GM21360 (cell line): Measurements from ENCODE around the gene ENPP5.

ENCODE experiments used
- ATAC-seq: cut with Tn5 transposase; IDR thresholded peaks from one replicate; pipeline ENCODE4 v1.9.1; 2021; ENCODE audit warnings: mild to moderate bottlenecking, moderate library complexity; ENCODE audit not compliant: unreplicated experiment

The ENPP5 gene

DNA sequence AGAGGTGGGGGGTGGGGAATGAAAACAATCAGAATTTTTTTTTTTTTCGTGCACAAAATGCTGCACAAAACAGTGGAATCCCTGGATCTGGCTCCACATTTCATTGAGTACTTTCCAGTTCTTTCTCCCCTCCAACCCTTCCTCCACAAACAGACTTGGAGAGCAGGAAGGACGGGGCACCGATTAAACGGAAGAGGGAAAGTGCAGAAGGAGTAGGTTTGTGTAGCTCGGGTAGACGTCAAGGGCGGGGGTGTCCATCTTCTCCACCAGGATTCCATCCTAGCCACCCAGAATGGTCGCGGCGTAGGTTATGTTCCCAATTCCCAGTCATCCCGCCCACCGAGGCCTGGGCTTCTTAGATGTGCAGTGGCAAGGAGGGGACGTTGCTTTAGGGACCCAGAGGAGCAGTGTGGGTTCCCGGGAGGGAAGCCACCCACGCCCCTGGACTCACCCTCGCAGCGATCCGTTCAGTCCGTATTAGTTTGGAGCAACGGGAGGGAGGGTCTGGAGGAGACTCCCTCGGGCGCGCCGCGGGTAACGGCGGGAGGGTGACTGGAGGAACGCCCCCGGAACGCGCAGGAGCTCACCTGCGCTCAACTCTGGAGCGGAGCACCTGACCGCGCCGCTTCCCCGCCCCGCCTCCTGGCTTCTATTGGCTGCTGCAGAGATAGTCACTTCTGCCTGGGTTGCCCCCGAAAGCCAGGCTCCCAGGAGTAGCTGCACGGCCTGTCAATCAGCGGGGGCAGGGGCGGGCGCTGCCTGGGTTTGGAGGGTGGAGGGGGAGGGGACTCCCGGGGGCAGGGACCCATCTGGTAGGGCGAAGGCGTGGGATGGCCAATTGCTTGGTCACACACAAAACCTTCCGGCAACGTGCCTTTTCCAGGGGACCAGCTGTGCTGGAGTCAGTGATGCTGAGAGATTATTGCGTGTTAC, at the start of gene ENPP5:
ENPP5 (minus strand) TSS at position 624 of the 933 bp plus-strand sequence. CDS start 2,718 bp downstream, outside the sequence.
- peak; percentile 95 for ATAC-seq

- ATAC-seq: no peak
Measured at GRCh38 chr6:46219661-46220060, 48.9 kb upstream of the ENPP5 start.

DNA sequence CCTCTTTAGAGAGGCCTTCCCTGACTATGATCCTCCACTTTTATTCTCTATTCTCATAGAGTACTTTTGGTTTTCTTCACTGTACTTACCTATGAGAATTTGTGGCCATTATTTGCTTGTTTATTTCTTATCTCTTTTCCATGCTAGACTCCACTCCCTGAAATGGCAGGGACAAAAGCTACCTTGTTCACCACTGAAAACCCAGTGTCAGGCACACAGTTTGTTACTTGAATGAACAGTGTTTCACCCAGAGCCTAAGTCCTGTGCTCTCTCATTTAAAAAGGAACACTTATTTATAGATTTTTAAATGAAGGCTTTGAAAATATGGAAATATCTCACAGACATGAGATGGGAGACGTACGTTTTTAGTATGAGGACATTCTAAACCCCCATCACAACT, 47.7 kb upstream of the ENPP5 start:
- ATAC-seq: no peak

- ATAC-seq: peak; percentile 55
Measured at GRCh38 chr6:46217671-46218131, 46.9 kb upstream of the ENPP5 start.

- ATAC-seq: no peak
Measured at GRCh38 chr6:46216879-46217278, 46.1 kb upstream of the ENPP5 start.

- no peak for ATAC-seq
Measured at GRCh38 chr6:46215777-46216176, 45.0 kb upstream of the ENPP5 start.

DNA sequence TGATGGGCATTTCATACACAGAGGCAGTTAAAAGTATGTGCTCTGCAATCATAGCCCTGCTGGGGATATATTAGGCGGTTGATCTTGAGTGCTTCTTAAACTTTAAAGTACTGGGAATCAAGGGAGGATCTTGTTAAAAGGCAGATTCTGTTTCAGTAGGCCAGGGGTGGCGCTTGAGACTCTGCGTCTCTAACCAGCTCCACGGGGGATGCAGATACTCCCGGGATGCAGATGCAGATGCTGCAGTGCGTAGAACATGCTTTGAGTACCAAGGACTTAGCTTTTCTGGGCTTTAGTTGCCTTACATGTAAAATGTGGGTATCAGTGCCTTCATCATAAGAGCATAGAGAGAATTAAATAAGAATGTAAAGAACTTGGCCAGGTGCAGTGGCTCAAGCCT, 44.4 kb upstream of the ENPP5 start:
- ATAC-seq: no peak

- ATAC-seq: no peak
Measured at GRCh38 chr6:46211917-46212316, 41.1 kb upstream of the ENPP5 start.

DNA sequence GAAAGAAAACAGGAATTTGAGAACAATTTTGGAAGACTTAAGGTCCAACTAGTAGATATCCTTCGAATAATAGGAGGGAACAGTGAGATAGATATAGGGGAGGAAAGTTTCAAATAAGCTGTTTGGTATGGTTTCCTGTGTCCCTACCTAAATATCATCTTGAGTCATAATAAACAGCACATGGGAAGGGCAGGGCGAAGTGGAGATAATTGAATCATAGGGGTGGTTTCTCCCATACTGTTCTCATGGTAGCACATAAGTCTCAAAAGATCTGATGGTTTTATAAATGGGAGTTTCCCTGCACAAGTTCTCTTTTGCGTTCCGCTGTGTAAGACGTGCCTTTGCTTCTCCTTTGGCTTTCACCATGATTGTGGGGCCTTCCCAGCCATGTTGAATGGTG, 39.5 kb upstream of the ENPP5 start:
- no peak for ATAC-seq

GRCh38 chr6:46208303-46208702, 37.5 kb upstream of the ENPP5 start:
- ATAC-seq: no peak

GRCh38 chr6:46207174-46207573, 36.4 kb upstream of the ENPP5 start:
- ATAC-seq: no peak

DNA sequence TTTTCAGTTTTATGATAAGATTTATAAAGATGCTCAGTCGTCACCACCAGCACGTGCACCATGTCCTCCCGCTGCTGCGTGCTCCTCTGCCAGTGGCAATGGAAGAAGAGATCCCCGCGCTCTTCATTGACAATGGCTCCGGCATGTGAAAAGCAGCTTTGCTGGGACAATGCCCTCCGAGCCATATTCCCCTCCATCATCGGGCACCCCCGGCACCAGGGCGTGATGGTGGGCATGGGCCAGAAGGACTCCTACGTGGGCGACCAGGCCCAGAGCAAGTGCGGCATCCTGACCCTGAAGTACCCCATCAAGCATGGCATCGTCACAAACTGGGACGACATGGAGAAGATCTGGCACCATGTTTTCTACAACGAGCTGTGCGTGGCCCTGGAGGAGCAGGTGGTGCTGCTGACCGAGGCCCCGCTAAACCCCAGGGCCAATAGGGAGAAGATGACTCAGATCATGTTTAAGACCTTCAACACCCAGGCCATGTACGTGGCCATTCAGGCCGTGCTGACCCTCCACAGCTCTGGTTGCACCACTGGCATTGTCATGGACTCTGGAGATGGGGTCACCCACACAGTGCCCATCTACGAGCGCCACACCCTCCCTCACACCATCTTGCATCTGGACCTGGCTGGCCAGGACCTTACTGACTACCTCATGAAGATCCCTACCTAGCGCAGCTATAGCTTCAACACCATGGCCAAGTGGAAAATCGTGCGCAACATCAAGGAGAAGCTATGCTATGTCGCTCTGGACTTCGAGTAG, 34.3 kb upstream of the ENPP5 start:
- no peak for ATAC-seq

DNA sequence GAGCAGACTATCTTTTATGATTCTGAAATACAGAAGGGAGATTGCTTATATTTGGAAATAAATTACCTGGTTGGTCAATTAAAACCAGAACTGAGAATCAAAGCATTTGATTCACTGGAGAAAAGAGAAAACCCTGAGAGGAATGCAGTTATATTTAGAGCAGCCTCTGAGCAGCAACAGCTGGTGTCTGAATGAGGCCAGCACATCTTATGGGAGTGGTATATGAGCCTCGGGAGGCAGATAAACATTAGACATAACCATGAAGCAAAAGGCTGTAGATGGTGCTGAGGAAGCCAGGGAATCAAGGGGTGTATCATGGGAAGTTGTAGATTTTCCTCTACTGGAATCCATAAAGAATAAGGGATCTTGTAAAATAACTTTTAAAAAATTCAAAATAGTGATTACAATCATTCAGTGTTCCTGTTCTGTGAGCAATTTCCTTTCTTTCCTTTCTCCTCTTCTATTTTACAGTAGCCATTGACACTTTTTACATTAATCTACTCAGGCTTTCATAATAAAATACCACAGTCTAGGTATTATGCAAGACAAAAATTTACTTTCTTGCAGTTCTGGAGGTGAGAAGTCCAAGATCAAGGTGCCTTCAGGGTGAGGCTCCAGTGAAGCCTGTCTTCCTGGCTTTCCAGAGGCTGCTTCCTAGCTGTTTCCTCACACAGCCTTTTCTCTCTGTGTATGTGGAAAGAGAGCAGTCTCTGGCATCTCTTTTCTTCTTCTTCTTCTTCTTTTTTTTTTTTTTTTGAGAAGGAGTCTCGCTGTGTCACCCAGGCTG, 32.8 kb upstream of the ENPP5 start:
- ATAC-seq: no peak

DNA sequence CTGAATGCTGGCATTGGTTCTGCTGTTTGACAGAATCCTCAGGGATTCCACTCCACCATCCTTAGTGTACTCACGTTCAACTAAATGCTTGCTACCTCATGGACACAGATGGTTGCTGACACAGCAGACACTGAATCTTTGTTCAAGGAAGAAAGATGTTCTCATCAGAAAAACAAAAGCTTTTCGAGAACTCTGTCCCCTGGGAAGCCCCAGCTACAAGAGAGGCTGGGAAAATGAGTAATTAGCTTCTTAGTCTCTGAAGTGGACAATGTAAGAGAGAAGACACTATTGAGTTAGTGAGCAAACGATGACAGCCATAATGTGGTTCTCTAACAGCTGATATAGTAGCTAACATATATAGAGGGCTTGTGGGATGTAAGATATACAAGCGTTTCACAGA, 30.9 kb upstream of the ENPP5 start:
- ATAC-seq: no peak

- ATAC-seq: no peak
Measured at GRCh38 chr6:46199387-46199786, 28.6 kb upstream of the ENPP5 start.

- no peak for ATAC-seq
Measured at GRCh38 chr6:46191961-46192360, 21.2 kb upstream of the ENPP5 start.

DNA sequence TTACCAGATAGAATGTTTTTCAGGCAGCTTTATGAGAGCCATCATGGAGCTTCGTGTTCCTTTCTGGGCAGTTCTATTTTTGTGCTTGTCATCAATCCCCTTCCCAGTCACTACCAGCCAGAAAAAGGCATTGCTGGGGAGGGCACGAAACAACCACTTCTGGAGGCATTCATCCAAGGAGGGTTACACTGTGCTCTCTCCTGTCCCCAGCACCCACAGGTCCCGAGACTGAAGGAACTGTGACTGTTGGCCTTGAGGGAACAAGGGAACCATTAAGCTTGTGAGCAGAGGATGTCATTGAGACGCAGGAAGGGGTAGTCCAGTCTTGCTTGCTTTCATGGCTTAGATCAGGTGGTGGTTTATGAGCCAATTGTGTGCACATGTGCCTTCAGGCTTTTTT, 20.1 kb upstream of the ENPP5 start:
- no peak for ATAC-seq

GRCh38 chr6:46189726-46190125, 18.9 kb upstream of the ENPP5 start:
- no peak for ATAC-seq

GRCh38 chr6:46186583-46186982, 15.8 kb upstream of the ENPP5 start:
- no peak for ATAC-seq

DNA sequence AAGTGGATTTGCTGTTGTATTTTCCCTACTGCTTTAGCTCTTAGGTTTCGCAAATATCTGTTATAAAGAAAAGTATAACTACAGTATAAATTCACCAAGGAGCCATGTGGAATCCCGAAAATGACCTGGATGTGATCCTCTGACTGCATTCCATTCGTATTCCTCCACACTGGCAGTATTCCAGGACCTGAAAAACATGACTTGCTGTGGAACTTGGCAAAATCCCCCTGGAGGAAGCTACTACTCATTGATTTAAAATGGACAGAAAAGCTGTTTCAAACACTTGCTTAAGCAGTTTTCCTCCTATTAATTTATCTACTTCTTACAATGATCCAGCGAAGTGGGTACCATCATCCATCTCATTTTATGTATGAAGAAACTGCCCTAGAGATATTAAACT, 13.3 kb upstream of the ENPP5 start:
- no peak for ATAC-seq

- ATAC-seq: no peak
Measured at GRCh38 chr6:46175976-46176375, 5.2 kb upstream of the ENPP5 start.
